Left renal cortex interstitium (tissue), 4 donors: ENCODE measurements around the gene SPNS2. TPM values are rescaled to one million over a fixed set of nuclear protein-coding genes. Genes with fewer than 3 reads are reported as not detected.
"Not testable (repeated sequence)": the region's sequence is repeated elsewhere in the genome, so short reads cannot be mapped to it uniquely, and the experiment has no call there.

Source experiments
- DNase-seq, 4 donors: peaks; one replicate each; pipeline ENCODE4 v3.0.0-alpha.2; 2013; ENCODE audit warnings: low read depth in 4 of 4, low spot score in 2 of 4, missing footprints in 1 of 4
- polyA plus RNA-seq, 4 donors: library from polyadenylated mRNA; unstranded; fragments of 120-200 nt; gene quantifications; one replicate each; pipeline ENCODE4 v1.2.1, GENCODE V29; 2013; ENCODE audit not compliant: insufficient read length in 4 of 4

Gene SPNS2
- polyA plus RNA-seq, 4 donors: 37.3 to 58.2 (median 44.6) TPM

DNA sequence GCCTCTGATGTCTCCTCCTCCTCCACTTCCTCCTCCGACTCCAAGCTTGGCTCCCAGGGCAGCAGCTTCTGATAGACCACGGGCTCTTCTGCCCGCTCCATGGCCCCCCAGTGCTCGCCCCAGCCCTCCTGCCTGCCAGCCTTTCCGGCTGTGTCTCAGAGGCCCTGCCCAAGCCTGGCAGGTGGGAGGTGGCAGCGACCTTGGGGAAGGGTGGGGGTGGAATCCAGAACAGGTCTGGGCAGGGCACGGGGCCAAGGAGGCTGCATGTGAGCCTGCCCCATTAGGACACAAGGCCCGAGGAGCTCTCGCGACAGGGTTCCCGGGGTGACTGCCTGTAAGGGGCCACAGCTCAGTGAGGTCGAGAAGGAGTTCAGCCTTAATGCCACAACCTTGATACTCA, 61.7 kb downstream of the SPNS2 start, which contains the start of gene GGT6:
TSS of gene GGT6 (minus strand) at position 157 of the 400 bp plus-strand sequence. CDS start at position 101, 56 bp downstream.
- DNase-seq: no peak

DNA sequence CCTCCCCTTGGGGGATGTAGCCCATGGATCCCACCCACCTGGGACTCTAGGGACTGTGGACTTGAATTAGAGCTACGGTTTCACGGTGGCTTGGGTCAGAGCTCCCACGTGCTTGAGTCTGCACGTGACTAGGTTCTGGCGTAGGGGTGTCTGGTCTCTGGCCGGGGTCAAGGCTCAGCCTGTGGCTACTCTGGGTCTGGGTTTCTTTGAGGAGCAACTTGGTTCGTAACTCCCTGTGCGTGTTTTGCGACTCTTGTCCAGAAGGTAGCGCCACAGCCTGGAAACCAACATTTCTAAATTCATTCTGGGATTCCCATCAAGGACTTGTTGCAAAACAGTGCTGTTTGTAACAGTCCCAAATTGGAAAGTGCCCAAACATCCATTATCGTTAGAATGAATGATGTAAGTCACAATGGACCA, 62.2 kb downstream of the SPNS2 start:
- no peak for DNase-seq

DNA sequence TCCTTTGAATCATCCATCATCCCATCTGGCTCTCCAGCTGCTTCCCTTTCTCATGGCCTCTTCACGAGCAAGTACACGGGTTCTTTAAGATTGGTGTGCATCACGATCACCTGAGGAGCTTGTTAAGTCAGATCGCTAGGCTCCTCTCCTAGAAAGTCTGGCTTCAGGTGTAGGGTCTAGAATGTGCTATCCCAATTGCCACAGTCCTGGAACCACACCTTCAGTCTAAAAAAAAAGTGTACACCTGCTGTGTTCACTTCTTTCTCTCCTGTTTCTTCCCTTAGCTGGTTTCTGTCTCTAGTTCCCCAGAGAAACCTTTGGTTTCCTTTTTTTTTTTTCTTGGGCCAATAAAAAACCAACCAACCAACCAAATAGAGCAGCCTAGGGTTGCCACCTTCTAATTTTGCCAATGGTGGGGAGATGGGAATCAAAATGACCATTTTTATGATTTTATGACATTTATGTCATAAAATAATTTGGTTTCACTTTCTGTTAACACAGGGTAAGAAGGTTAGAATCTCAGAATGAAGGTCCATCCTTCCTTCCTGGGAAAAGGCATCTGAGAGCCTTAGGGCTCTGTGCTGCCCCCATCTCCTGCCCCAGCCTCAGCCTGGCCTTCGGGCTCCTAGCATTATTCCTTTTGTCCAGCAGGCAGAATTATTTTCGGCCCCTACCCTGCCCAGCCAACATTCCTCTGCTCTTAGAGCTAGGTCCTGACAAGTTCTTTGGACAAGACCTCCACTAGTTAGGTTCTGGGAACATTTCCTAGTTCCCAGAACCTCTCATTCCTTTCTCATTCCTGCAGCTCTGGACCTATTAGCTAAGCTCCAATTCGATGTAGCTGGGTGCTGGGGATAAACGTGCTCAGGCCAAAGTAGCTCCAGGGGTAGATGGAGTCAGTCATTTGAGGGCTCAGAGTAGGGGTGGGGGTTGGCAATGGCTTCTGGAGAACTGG, 63.6 kb downstream of the SPNS2 start:
- no peak for DNase-seq

DNA sequence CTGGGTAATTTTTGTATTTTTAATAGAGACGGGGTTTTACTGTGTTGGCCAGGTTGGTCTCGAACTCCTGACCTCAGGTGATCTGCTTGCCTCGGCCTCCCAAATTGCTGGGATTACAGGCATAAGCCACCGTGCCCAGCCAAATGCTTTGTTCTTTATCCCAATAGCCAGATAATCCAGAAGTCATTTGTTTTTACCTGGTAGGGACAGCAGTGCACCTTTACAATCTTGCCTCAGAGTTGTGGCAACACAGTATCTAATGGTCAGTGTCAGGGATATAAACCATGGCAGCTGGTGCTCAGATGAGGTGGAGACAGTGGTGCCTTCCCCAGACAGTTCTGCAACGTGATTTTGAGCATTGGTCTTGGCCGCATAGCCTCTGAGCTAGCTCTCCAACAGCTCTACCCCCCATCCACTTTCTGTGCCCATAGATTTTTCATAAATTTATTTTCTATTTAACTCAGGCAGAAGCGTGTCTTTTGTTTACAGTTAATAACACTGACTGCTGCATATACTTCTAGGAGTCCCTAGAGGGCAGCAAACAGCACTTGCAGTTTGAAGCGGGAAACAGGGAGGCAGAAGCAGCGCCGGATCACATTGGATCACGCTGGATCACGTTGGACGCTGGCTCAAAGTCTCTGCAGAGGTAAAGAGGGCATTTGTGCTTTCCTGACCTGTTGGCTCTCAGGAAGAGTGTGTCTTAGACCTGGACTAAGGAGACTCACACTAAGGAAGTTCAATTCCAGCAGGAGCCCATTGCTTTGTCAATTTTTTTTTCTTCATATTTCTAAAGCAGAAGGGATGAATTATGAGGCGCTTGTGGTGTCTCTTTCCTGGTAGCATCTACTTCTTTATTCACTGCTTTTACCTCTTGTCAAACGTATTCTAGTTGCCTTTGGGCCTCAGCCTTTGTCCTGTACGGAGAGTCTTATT, 66.8 kb downstream of the SPNS2 start:
- peak in 1 of 4 donors; percentile 66 for DNase-seq

DNA sequence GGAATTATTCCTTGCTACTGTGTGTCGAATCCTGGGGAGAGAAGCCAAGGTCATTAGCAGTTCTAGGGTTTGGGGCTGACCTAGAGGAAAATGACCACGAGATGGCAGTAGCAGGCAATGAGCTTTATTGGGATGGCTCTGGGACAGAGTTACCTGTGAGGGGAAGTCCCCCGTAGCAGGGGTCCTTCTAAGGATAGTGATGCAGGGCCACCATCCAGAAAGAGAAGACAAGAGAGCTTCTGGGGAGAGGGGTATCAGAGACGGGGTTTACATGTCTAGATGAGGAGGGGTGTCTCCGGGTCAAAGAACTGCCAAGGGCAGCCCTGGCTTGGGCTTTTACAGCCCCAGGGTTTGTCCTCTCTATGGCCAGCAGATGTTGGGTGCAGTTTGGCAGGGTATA, 68.1 kb downstream of the SPNS2 start:
- peak in 1 of 4 donors; percentile 79 for DNase-seq

DNA sequence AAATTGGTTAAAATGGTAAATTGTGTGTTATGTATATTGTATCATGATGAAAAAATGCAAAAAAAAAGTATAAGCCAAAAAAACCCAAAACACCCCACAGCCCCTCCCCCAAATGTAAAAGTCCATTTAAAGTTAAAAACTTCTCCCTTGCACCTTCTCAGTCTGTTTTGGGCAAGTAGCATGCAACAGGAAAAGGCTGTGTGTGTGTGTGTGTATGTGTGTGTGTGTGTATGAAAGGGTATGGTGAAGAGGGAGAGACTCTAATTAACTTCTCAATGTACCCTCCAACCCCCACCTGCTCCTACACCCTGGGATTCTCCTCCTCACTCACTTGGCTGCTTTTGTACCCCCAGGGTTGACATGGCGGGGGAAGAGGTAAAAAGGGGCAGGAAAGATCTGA, 70.9 kb downstream of the SPNS2 start:
- DNase-seq: no peak

DNA sequence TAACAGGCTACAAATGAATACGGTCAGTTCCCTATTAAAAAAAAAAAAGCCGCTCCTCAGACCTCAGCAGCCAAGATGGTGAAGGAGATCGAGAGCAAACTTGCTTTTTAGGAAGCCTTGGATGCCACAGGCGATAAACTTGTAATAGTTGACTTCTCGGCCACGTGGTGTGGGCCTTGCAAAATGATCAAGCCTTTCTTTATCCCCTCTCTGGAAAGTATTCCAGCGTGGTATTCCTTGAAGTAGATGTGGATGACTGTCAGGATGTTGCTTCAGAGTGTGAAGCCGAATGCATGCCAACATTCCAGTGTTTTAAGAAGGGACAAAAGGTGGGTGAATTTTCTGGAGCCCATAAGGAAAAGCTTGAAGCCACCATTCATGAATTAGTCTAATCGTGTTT, 73.5 kb downstream of the SPNS2 start:
- DNase-seq: no peak

DNA sequence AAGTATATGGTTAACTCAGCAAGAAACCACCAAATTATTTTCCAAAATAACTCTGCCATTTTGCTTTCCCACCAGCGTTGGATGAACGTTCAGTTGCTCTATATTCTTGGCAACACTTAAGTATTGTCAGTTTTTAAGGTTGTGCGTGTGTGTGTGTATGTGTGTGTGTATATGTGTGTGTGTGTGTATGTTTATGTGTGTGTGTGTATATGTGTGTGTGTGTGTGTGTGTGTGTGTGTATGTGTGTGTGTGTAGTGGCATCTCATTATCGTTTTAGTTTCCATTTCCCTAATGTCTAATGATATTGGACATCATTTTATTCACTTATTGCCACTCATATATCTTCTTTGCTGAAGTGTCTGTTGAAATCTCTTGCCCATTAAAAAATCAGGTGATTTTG, 74.4 kb downstream of the SPNS2 start:
- no peak for DNase-seq

DNA sequence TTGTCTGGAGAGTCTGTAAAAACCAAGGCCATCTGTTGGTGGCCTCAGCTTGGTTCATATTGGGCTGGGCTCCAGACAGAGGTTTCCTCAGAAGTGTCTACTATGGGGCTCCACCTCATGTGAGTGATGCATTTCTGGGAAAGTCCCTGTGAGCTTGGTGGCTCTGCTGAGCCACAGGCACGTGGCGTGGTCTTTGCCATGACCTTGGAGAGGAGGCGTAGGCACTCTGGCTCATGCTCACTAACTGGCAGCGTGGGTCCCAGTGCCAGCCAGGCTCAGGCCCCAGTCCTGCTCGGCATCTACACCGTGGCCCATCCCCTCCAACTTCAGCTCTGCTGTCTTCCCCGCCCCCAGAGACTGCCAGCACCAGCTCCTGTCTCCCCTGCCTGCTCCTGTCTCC, 75.0 kb downstream of the SPNS2 start:
- DNase-seq: no peak

DNA sequence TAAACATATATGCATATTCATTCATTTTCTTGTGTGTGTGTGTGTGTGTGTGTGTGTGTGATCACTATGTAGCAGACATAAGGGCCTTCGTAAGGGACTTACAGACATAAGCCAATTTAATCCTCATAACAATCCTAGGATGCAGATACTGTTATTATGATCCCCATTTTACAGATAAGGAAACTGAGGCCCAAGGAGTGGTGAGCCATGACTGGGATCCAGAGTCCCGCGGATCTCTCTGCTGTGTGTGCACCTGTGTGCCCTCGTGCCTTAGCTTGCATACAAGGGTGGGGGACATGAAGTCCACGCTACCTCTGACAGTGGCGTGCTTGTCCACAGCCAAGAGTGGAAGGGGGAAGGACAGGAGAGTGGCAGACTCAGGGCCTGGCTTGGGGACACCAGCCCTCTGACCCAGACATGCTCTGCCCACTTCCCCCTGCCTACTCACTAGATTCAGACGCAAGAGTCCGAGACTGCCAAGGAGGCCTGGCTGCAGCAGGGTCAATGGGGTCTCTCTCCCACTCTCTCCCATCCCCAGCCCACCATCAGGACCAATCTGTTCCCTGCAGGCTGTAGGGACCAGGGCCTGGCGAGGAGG, 75.9 kb downstream of the SPNS2 start:
- no peak for DNase-seq

DNA sequence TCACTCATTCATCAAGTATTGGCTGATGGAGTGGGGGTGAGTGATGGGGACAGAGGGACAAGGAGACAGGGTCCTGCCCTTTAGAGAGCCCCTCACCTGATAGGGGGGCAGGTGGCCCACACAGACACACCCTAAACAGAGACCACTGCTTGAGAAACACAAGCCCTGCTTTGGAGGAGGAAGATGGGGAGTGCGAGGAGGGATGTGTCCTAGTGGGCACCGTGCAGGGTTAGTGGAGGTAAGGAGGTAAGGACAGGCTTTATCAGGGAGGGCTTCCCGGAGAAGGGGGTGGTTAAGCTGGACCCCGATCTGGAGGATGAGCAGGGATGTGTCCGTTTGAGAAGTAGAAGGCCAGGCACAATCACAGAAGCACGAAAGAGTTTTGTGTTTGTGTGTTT, 77.5 kb downstream of the SPNS2 start:
- DNase-seq: no peak

DNA sequence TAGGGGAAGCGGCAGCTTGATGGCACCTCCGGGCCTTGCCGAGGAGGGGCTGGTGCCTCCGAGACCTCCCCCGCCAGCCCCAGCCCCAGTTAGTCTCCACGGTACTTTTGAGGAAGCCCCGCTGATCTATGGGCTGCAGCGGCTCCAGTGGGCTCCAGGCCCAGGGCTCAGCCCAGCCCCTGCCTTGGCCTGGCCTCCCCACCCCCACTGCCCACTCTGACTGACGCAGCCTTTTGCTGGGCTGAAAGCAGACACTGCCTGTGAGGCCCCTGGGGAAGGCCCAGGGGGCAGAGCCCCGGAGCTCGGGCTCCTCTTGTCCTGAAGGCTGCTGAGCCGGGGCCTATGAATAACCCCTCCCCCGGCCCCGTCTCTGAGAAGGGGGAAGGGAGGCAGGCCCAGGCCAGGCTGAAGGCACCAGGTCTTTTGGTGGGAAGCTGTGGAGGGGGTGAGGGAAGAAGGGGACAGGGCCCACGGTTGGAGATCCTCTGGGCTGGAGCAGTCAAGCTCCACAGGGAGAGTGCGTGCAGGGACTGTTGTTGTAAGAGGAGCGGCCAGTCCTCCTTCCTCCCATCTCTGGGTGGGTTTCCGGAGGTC, 78.1 kb downstream of the SPNS2 start:
- no peak for DNase-seq

DNA sequence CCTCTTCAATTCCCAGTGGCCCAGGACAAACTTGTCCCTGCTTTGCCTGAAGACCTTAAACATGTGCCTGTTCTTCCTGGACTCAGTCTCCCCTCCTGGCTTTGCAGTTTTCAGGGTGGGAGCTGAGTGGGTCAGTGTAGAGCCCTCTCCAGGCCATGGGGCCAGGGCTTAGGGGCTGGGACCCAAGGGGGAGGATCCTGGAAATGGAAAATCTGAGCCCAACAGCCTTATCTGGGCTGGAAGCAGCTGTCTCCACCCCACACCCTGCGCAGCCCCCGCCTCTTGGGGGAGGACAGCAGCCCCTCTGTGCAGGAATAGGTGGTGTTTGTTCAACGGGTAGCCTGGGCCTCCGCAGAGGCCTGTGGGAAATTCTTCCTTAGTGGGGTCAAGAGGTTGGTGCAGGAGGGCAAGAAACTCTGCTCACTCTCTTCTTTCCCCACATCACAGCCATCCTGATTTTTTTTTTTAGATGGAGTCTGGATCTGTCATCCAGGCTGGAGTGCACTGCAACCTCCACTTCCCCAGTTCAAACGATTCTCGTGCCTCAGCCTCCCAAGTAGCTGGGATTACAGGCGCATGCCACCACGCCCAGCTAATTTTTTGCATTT, 78.8 kb downstream of the SPNS2 start:
- no peak for DNase-seq

DNA sequence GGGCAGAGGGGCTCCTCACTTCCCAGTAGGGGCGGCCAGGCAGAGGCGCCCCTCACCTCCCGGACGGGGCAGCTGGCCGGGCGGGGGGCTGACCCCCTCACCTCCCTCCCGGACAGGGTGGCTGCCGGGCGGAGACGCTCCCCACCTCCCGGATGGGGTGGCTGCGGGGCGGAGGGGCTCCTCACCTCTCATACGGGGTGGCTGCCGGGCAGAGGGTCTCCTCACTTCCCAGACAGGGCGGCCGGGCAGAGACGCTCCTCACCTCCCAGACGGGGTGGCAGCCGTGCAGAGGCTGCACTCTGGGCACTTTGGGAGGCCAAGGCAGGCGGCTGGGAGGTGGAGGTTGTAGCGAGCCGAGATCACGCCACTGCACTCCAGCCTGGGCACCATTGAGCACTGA, 79.7 kb downstream of the SPNS2 start:
- not testable (repeated sequence) for DNase-seq

DNA sequence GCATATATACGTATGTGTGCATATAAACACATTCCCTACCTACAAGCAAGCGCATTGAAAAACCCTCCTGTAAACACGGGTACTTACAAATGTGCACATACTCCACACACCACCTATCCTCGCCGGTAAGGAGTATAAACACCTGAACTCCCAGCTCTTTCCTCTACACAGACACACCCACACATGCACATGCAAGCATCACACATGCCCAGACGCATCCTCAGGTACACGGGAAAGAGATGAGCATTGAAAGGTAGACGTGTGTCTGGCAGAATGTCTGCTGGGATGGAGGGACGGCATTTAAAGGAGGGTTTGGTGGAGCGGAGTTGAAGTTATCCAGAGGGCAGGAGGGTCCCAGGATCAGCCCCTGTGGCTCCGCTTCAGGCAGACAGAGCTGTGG, 81.0 kb downstream of the SPNS2 start:
- no peak for DNase-seq

DNA sequence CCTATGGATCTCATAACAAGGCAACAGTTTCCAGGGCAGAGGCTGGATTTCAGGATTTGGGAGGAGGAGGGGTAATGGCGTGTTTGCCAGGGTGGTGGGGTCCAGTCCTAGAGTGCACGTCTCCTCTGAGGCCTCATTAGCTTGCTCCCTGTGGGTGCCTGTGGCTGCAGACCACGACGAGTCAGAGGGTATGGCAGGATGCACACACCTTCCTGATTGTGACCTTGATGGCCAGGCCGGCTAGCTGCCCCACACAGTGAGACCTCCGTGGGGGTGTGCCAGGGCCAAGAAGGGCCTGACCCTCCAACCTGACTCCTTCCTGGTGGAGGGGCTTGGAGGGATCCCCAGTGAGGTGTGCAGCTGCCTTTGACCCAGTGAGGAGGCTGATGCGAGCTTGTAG, 81.6 kb downstream of the SPNS2 start:
- no peak for DNase-seq

DNA sequence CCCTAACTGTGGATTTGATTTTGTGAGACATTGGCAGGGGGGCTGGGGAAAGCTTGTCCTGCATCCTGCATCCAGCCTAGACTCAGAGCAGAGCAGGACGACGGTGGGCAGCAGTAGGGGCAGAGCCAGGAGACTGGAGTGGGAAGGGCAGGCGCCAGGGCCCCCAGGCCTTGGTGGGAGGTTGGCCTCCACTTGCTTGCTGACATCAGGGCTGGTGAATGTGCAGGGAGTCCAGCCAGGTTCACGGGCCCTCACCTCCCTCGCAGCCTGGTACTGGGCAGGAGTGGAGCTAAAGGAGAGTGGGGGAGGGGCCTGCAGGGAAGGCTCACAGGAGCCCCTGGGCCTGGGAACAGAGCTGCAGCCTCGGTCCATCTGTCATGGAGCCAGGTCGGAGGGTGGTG, 83.4 kb downstream of the SPNS2 start:
- DNase-seq: no peak

DNA sequence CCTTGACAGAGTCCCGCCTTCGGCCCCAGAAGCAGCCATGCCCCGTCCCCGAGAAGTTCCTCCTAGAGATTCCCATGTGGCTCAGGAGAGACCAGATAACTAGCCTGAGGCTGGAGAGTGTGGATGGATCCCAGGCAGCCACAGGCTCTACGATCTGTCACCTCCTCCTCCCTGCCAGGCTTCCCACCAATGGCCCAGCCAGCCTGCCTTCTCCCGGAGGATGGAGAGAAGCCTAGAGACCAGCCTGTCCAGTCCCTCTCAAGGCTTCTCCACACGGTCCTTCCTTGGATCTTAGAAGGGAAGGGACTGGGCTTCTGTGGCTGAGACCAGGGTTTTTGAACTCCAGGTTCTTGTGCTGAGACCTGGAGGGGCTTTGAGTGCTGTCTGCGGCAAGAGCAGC, 84.0 kb downstream of the SPNS2 start:
- no peak for DNase-seq

DNA sequence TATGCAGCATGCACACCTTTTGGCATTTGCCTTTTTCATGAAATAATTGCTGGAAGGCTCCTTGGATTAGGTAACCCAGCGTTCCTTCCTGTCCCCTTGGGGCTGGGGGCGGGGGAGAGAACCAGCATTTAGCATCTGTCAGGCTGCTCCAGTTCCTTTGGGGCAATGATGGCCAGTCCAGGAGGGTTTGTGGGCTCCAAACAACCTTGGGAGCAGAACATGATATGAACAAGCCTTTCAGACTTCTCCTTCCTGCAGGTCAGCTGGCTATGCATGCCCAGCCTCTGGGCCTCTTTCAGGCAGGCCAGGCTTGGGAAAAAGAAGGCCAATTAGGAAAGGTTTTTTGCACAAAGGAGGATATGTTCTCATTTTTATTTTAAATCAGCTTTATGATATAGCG, 84.5 kb downstream of the SPNS2 start:
- no peak for DNase-seq

DNA sequence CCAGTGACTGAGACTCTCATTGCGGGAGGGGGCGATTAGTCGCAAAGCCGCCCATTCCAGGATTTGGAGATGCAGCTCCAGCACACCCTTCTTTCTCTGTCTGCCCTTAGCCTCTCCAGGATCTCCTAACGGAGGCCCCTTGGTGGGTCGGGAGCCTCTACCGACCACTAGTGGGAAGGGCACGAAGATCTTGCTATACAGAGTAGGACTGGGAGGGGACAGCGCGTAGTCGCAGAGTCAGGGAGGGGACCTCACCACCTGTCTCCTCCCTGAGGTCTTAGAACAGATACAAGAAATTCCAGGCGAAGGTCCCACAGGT, 85.1 kb downstream of the SPNS2 start:
- DNase-seq: no peak
